Panc1 (cell line): ENCODE measurements around the gene PTDSS2. TPM values are rescaled to one million over a fixed set of nuclear protein-coding genes. Genes with fewer than 3 reads are reported as not detected.

ENCODE experiments used
- ATAC-seq: fragments of 200-7000 bp; cut with Tn5 transposase; 2 replicates; pipeline ENCODE4 v1.9.1; 2020; ENCODE audit warnings: mild to moderate bottlenecking, moderate library complexity
- BruUV-seq: library from RNA; stranded (reverse); fragments of 400-500 nt; replicated peaks from 2 replicates; lab custom pipeline; 2021; lab: Mats Ljungman, UMichigan
- CTCF ChIA-PET: fragments of 300-600 bp; sonication (Branson Sonifier 250); formaldehyde crosslinking; loops from one replicate; lab custom pipeline; 2022; ENCODE audit warnings: antibody characterized with exemption; lab: Charles Lee
- POLR2A ChIA-PET: fragments of 300-600 bp; sonication (Branson Sonifier 250); formaldehyde crosslinking; loops from one replicate; lab custom pipeline; 2022; ENCODE audit warnings: antibody characterized with exemption; lab: Charles Lee
- DNase-seq: peaks from one replicate; pipeline ENCODE4 v3.0.0-alpha.2; 2010; ENCODE audit warnings: low read depth, low spot score
- H3K27ac ChIP-seq: 2 replicates; pipeline ENCODE4 v1.5.1; 2011; ENCODE audit warnings: mild to moderate bottlenecking, low read length, inconsistent platforms
- H3K27me3 ChIP-seq: fragments of 200-500 bp; sonication (Bioruptor generic); 2 replicates; pipeline ENCODE4 v1.6.0; 2014; ENCODE audit warnings: low read length, inconsistent platforms; ENCODE audit not compliant: control insufficient read depth, insufficient read depth
- H3K36me3 ChIP-seq: fragments of 200-500 bp; sonication (Bioruptor generic); 2 replicates; pipeline ENCODE4 v1.5.1; 2014; ENCODE audit warnings: inconsistent platforms, mild to moderate bottlenecking, low read length, moderate library complexity; ENCODE audit not compliant: control insufficient read depth, insufficient read depth
- H3K4me1 ChIP-seq: 2 replicates; pipeline ENCODE4 v1.5.1; 2011; ENCODE audit warnings: inconsistent platforms, mild to moderate bottlenecking, low read length, moderate library complexity; ENCODE audit not compliant: control insufficient read depth, insufficient read depth
- H3K4me3 ChIP-seq, 2 experiments: 2 replicates each; pipeline ENCODE4 v1.5.1; 2011 to 2012; ENCODE audit warnings: low read depth in 2 of 2, low read length in 2 of 2, mild to moderate bottlenecking in 2 of 2, inconsistent platforms in 1 of 2, moderate library complexity in 1 of 2
- H3K9me3 ChIP-seq: fragments of 200-500 bp; sonication (Bioruptor generic); 2 replicates; pipeline ENCODE4 v1.5.1; 2014; ENCODE audit warnings: low read depth, mild to moderate bottlenecking, inconsistent platforms, low read length, moderate library complexity; ENCODE audit not compliant: control insufficient read depth, insufficient read depth
- POLR2AphosphoS5 ChIP-seq: IDR thresholded peaks from 2 replicates; pipeline ENCODE4 v1.6.1; 2012; ENCODE audit warnings: mild to moderate bottlenecking, low read depth, low read length, moderate library complexity
- SIN3A ChIP-seq: IDR thresholded peaks from 2 replicates; pipeline ENCODE4 v1.6.1; 2012; ENCODE audit warnings: low read depth, mild to moderate bottlenecking, low read length, moderate library complexity, borderline replicate concordance; ENCODE audit not compliant: insufficient read depth
- TCF7L2 ChIP-seq: IDR thresholded peaks from 2 replicates; pipeline ENCODE4 v1.6.1; 2011; ENCODE audit warnings: mild to moderate bottlenecking, low read depth, low read length, inconsistent platforms
- in situ Hi-C: cut with HindIII; loops from 2 replicates; pipeline ENCODE4 v1.10.0; 2016; ENCODE audit warnings: low sequenced_read_pairs, low pct_unique_long_range_greater_than_20kb
- intact Hi-C: fragments of 100-400 bp; cut with micrococcal nuclease; formaldehyde crosslinking; loops from one replicate; pipeline ENCODE4 v1.10.0; 2022; ENCODE audit not compliant: unreplicated experiment
- total RNA-seq: library from RNA; stranded (reverse); gene quantifications from one replicate; pipeline ENCODE4 v1.2.1, GENCODE V29; 2021; ENCODE audit not compliant: unreplicated experiment
- TF ChIP-seq, protein P1 (sequence below), 2 experiments: IDR thresholded peaks; 2 replicates each; pipeline ENCODE4 v1.6.1; 2011 to 2012; ENCODE audit warnings: low read depth in 2 of 2, control low read depth in 1 of 2, low read length in 1 of 2, mild to moderate bottlenecking in 1 of 2, moderate library complexity in 1 of 2; ENCODE audit not compliant: insufficient read depth in 1 of 2
- TF ChIP-seq, protein P2 (sequence below): fragments of 450-650 bp; IDR thresholded peaks from 2 replicates; pipeline ENCODE4 v1.5.1; 2017; ENCODE audit warnings: mild to moderate bottlenecking

The PTDSS2 gene
- total RNA-seq, 1 experiment from 2014 or later = 103 TPM

DNA sequence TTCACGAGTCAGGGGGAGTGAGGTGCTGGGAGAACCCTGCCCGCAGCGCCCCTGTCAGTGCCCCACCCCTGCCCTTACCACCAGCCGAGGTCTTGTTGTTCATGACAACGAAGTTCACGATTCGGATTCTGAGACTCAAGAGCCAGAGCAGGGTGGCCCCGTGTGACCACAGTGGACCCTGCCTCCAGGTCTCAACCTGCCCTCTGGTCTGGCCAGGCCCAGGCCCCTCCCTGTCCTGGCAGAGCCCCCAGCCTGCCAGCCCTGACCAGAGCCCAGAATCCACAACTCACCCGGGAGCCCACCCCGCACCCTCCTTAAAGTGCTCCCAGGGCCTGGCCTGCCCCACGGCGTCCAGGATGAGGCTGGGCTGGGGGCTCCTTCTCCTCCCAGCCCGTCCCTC is 18.2 kb upstream of the PTDSS2 start:
- POLR2A ChIA-PET = no interaction called here
- Histone ChIP-seq H3K27ac (no peak overlapping the region), H3K36me3 (no peaks in the 10 kb centered on the region), H3K4me1 (peaks cover 11% of the 10 kb centered on the region), H3K9me3 (no peaks in the 10 kb centered on the region), H3K4me3 (no peak overlapping the region), H3K27me3 (no peaks in the 10 kb centered on the region)
- DNase-seq = no peak
- CTCF ChIA-PET = no interaction called here
- peak; percentile 4; the same call in 1 of the 2 replicates for ATAC-seq
- no peak for TF ChIP-seq SIN3A
- TF ChIP-seq, protein P1, sequence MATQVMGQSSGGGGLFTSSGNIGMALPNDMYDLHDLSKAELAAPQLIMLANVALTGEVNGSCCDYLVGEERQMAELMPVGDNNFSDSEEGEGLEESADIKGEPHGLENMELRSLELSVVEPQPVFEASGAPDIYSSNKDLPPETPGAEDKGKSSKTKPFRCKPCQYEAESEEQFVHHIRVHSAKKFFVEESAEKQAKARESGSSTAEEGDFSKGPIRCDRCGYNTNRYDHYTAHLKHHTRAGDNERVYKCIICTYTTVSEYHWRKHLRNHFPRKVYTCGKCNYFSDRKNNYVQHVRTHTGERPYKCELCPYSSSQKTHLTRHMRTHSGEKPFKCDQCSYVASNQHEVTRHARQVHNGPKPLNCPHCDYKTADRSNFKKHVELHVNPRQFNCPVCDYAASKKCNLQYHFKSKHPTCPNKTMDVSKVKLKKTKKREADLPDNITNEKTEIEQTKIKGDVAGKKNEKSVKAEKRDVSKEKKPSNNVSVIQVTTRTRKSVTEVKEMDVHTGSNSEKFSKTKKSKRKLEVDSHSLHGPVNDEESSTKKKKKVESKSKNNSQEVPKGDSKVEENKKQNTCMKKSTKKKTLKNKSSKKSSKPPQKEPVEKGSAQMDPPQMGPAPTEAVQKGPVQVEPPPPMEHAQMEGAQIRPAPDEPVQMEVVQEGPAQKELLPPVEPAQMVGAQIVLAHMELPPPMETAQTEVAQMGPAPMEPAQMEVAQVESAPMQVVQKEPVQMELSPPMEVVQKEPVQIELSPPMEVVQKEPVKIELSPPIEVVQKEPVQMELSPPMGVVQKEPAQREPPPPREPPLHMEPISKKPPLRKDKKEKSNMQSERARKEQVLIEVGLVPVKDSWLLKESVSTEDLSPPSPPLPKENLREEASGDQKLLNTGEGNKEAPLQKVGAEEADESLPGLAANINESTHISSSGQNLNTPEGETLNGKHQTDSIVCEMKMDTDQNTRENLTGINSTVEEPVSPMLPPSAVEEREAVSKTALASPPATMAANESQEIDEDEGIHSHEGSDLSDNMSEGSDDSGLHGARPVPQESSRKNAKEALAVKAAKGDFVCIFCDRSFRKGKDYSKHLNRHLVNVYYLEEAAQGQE (IDR thresholded peaks at IDR 0.05; ENCODE audit: insufficient read depth in 1 of 2, low read depth in 2 of 2, low read length in 1 of 2) = no peak
- in situ Hi-C loops = no loop called here
- TSS peak; percentile 67 for BruUV-seq
- intact Hi-C loops = no loop called here

DNA sequence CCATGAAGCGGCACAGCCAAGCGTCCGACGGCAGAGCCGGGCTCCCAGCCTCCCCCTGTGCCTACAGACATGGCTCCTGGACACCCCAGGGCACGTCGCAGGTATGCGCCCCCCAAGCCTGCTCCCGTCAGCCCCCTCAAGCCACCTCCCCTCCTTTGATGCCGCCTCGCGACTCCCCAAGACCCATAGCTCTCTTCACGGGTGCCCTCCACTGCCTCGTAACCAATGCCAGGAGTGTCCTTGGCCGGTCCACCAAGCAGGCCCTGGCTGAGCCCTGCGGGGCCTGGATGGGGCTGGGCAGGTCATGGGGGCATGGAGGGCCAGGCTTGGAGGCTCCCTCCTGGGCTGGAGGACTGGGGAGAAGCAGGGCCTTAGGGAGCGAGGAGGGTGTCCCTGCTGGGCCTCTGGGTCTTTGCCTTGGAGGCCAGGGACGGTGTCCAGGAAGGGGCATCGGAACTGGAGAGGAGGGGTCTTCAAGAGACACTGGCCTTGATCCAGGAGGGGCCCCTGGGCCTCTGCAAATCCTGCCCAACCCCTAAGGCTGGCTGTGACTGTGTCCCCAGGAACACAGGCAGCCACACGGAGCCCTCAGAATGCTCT is 17.5 kb upstream of the PTDSS2 start:
- intact Hi-C loops = no loop called here
- Histone ChIP-seq H3K9me3 (no peaks in the 10 kb centered on the region), H3K27me3 (no peaks in the 10 kb centered on the region), H3K4me3 (no peak overlapping the region), H3K27ac (no peak overlapping the region), H3K36me3 (no peaks in the 10 kb centered on the region), H3K4me1 (peaks cover 11% of the 10 kb centered on the region)
- no peak for TF ChIP-seq SIN3A
- TF ChIP-seq POLR2AphosphoS5 = no peak
- TF ChIP-seq, protein P1 (IDR thresholded peaks at IDR 0.05; ENCODE audit: insufficient read depth in 1 of 2, low read depth in 2 of 2, low read length in 1 of 2) = no peak
- TF ChIP-seq TCF7L2 = no peak
- TF ChIP-seq, protein P2, sequence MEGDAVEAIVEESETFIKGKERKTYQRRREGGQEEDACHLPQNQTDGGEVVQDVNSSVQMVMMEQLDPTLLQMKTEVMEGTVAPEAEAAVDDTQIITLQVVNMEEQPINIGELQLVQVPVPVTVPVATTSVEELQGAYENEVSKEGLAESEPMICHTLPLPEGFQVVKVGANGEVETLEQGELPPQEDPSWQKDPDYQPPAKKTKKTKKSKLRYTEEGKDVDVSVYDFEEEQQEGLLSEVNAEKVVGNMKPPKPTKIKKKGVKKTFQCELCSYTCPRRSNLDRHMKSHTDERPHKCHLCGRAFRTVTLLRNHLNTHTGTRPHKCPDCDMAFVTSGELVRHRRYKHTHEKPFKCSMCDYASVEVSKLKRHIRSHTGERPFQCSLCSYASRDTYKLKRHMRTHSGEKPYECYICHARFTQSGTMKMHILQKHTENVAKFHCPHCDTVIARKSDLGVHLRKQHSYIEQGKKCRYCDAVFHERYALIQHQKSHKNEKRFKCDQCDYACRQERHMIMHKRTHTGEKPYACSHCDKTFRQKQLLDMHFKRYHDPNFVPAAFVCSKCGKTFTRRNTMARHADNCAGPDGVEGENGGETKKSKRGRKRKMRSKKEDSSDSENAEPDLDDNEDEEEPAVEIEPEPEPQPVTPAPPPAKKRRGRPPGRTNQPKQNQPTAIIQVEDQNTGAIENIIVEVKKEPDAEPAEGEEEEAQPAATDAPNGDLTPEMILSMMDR = no peak
- POLR2A ChIA-PET = no interaction called here
- ATAC-seq (0 out of 2 replicates have a peak, but pooled peaks have one; percentile 7), DNase-seq (no peak)
- in situ Hi-C loops = no loop called here
- CTCF ChIA-PET = no interaction called here
- no TSS peak for BruUV-seq
